H1 (cell line): ENCODE measurements around the gene LRRC26. TPM values are rescaled to one million over a fixed set of nuclear protein-coding genes. Genes with fewer than 3 reads are reported as not detected.
A peak's percentile ranks its signal among the peaks of the same experiment; 100 is the strongest.

Source experiments
- CTCF ChIA-PET: fragments of 300-600 bp; sonication (Branson Sonifier 250); formaldehyde crosslinking; loops from one replicate; lab custom pipeline; 2021; ENCODE audit not compliant: partially characterized antibody; lab: Charles Lee
- POLR2A ChIA-PET: fragments of 300-600 bp; sonication (Branson Sonifier 250); formaldehyde crosslinking; loops from one replicate; lab custom pipeline; 2021; ENCODE audit warnings: inconsistent platforms; ENCODE audit not compliant: partially characterized antibody; lab: Charles Lee
- DNase-seq, 2 experiments: peaks; one replicate each; pipeline versions ENCODE4 v3.0.0 to v3.0.0-alpha.2; 2010 to 2022; ENCODE audit warnings: low spot score in 2 of 2, low read depth in 1 of 2, mixed read lengths in 1 of 2
- FAIRE-seq: peaks from 2 replicates; lab custom pipeline; 2011; peaks lifted over from hg19 to GRCh38; lab: Jason Lieb, UNC
- H2AFZ ChIP-seq: 2 replicates; pipeline ENCODE4 v1.8.1; 2012; ENCODE audit warnings: low read length, inconsistent platforms
- H2AK5ac ChIP-seq: 2 replicates; pipeline ENCODE4 v1.6.1; 2013; ENCODE audit warnings: low read depth, low read length
- H2BK120ac ChIP-seq: replicated peaks from 2 replicates; pipeline ENCODE3; 2013; ENCODE audit warnings: low read depth, low read length, inconsistent platforms
- H2BK12ac ChIP-seq: 2 replicates; pipeline ENCODE4 v1.6.1; 2013; ENCODE audit warnings: low read depth, low read length
- H2BK15ac ChIP-seq: 2 replicates; pipeline ENCODE4 v1.6.1; 2013; ENCODE audit warnings: low read length
- H2BK20ac ChIP-seq: 2 replicates; pipeline ENCODE4 v1.6.1; 2013; ENCODE audit warnings: low read length
- H2BK5ac ChIP-seq: 2 replicates; pipeline ENCODE4 v1.6.1; 2013; ENCODE audit warnings: low read depth, low read length
- H3K14ac ChIP-seq: 2 replicates; pipeline ENCODE4 v1.6.1; 2013; ENCODE audit warnings: inconsistent platforms; ENCODE audit not compliant: insufficient read length
- H3K18ac ChIP-seq: 2 replicates; pipeline ENCODE4 v1.6.1; 2013; ENCODE audit warnings: low read length; ENCODE audit errors: extremely low read depth
- H3K23ac ChIP-seq: 2 replicates; pipeline ENCODE4 v1.6.1; 2013; ENCODE audit warnings: inconsistent platforms; ENCODE audit not compliant: insufficient read length
- H3K23me2 ChIP-seq: 2 replicates; pipeline ENCODE4 v1.6.1; 2013; ENCODE audit warnings: low read depth, low read length
- H3K27ac ChIP-seq: 2 replicates; pipeline ENCODE4 v1.6.1; 2011; ENCODE audit warnings: low read depth, low read length, inconsistent platforms
- H3K27me3 ChIP-seq, 4 experiments: replicated peaks in 1 of 4; 1 replicate in 1 of 4; 2 replicates in 3 of 4; pipeline versions ENCODE4 v1.6.1 to v1.8.1; 2011 to 2013; ENCODE audit warnings: low read length in 3 of 4, mild to moderate bottlenecking in 3 of 4, inconsistent platforms in 2 of 4, mixed read lengths in 2 of 4, moderate library complexity in 1 of 4; ENCODE audit not compliant: control insufficient read depth in 3 of 4, insufficient read depth in 3 of 4; ENCODE audit errors: extremely low read depth in 1 of 4
- H3K36me3 ChIP-seq, 4 experiments: 2 replicates each; pipeline versions ENCODE4 v1.6.1 to v1.8.1; 2011 to 2013; ENCODE audit warnings: mild to moderate bottlenecking in 4 of 4, low read length in 3 of 4, moderate library complexity in 2 of 4, control low read depth in 1 of 4, inconsistent platforms in 1 of 4; ENCODE audit not compliant: insufficient read depth in 4 of 4, control insufficient read depth in 2 of 4
- H3K4ac ChIP-seq: replicated peaks from 2 replicates; pipeline ENCODE3; 2013; ENCODE audit warnings: low read length, low read depth, mixed read lengths, inconsistent platforms; ENCODE audit not compliant: insufficient read length
- H3K4me1 ChIP-seq, 4 experiments: replicated peaks in 1 of 4; 1 replicate in 1 of 4; 2 replicates in 3 of 4; pipeline versions ENCODE4 v1.6.1 to v1.8.1; 2011 to 2013; ENCODE audit warnings: low read length in 3 of 4, inconsistent platforms in 2 of 4, mixed read lengths in 1 of 4; ENCODE audit not compliant: insufficient read depth in 4 of 4, control insufficient read depth in 3 of 4
- H3K4me2 ChIP-seq, 2 experiments: 2 replicates each; pipeline versions ENCODE4 v1.6.1 to v1.8.1; 2011 to 2013; ENCODE audit warnings: low read depth in 2 of 2, low read length in 2 of 2, control low read depth in 1 of 2, inconsistent platforms in 1 of 2, mild to moderate bottlenecking in 1 of 2; ENCODE audit not compliant: insufficient read depth in 1 of 2
- H3K4me3 ChIP-seq, 4 experiments: fragments of 200-600, 300-600 bp in 1 of 4; sonication (generic), shearing (Covaris generic), sonication (Bioruptor Twin) in 1 of 4; 2 replicates each; pipeline versions ENCODE4 v1.5.1 to v1.8.1; 2011 to 2016; ENCODE audit warnings: low read length in 4 of 4, low read depth in 3 of 4, control low read depth in 2 of 4, inconsistent platforms in 2 of 4, mild to moderate bottlenecking in 2 of 4, mixed read lengths in 1 of 4, moderate library complexity in 1 of 4; ENCODE audit not compliant: insufficient read depth in 2 of 4; ENCODE audit errors: extremely low read depth in 1 of 4
- H3K56ac ChIP-seq: replicated peaks from 2 replicates; pipeline ENCODE3; 2013; ENCODE audit warnings: low read depth, mild to moderate bottlenecking, mixed read lengths, low read length, inconsistent platforms; ENCODE audit not compliant: insufficient read length
- H3K79me1 ChIP-seq: 2 replicates; pipeline ENCODE4 v1.6.1; 2013; ENCODE audit warnings: low read depth, low read length, control low read depth
- H3K79me2 ChIP-seq, 2 experiments: 2 replicates each; pipeline versions ENCODE4 v1.6.1 to v1.8.1; 2012 to 2013; ENCODE audit warnings: low read length in 2 of 2, mild to moderate bottlenecking in 2 of 2, inconsistent platforms in 1 of 2; ENCODE audit not compliant: insufficient read depth in 2 of 2, control insufficient read depth in 1 of 2
- H3K9ac ChIP-seq, 4 experiments: replicated peaks in 1 of 4; 1 replicate in 1 of 4; 2 replicates in 3 of 4; pipeline versions ENCODE4 v1.6.1 to v1.8.1; 2011 to 2013; ENCODE audit warnings: low read depth in 3 of 4, low read length in 3 of 4, control low read depth in 2 of 4, mild to moderate bottlenecking in 2 of 4, moderate library complexity in 2 of 4, inconsistent platforms in 1 of 4; ENCODE audit errors: extremely low read depth in 1 of 4
- H3K9me3 ChIP-seq, 2 experiments: 2 replicates each; pipeline versions ENCODE4 v1.6.1 to v1.8.1; 2012 to 2013; ENCODE audit warnings: mild to moderate bottlenecking in 2 of 2, moderate library complexity in 2 of 2, control low read depth in 1 of 2, inconsistent platforms in 1 of 2, low read depth in 1 of 2, low read length in 1 of 2, mixed read lengths in 1 of 2; ENCODE audit not compliant: insufficient read depth in 2 of 2
- H4K20me1 ChIP-seq, 2 experiments: replicated peaks in 1 of 2; 2 replicates each; pipeline versions ENCODE3 to v1.8.1; 2011 to 2013; ENCODE audit warnings: inconsistent platforms in 2 of 2, low read length in 2 of 2, mild to moderate bottlenecking in 1 of 2; ENCODE audit not compliant: insufficient read depth in 2 of 2, control insufficient read depth in 1 of 2
- H4K5ac ChIP-seq: 2 replicates; pipeline ENCODE4 v1.6.1; 2013; ENCODE audit warnings: low read length, low read depth, mixed read lengths, inconsistent platforms; ENCODE audit not compliant: insufficient read length
- H4K8ac ChIP-seq: 2 replicates; pipeline ENCODE4 v1.8.0; 2013; ENCODE audit warnings: mild to moderate bottlenecking, moderate library complexity, low read length, inconsistent platforms; ENCODE audit not compliant: insufficient read depth; ENCODE audit errors: extremely low read depth
- H4K91ac ChIP-seq: replicated peaks from 2 replicates; pipeline ENCODE3; 2013; ENCODE audit warnings: low read length, mixed read lengths, inconsistent platforms; ENCODE audit not compliant: insufficient read length
- EGR1 ChIP-seq: IDR thresholded peaks from 2 replicates; pipeline ENCODE4 v1.6.1; 2011; ENCODE audit warnings: low read depth, low read length, borderline replicate concordance
- GTF2F1 ChIP-seq: IDR thresholded peaks from 2 replicates; pipeline ENCODE4 v1.6.1; 2012; ENCODE audit warnings: low read depth, low read length, improper control_type of control experiment, borderline replicate concordance
- HDAC6 ChIP-seq: IDR thresholded peaks from one replicate; pipeline ENCODE4 v1.7.1; 2012; ENCODE audit warnings: low read depth, mild to moderate bottlenecking, inconsistent platforms, low read length, moderate library complexity
- POLR2AphosphoS5 ChIP-seq: IDR thresholded peaks from 2 replicates; pipeline ENCODE4 v1.6.1; 2011; ENCODE audit warnings: low read depth, low read length
- RBBP5 ChIP-seq: IDR thresholded peaks from 2 replicates; pipeline ENCODE4 v1.7.1; 2012; ENCODE audit warnings: low read depth, mild to moderate bottlenecking, inconsistent platforms, low read length, moderate library complexity, borderline replicate concordance
- TAF1 ChIP-seq: IDR thresholded peaks from 2 replicates; pipeline ENCODE4 v1.6.1; 2011; ENCODE audit warnings: mild to moderate bottlenecking, low read depth, low read length
- TAF7 ChIP-seq: optimal IDR thresholded peaks from 2 replicates; pipeline ENCODE3; 2011; ENCODE audit warnings: low read depth, mild to moderate bottlenecking, inconsistent platforms, low read length, moderate library complexity, borderline replicate concordance
- TBP ChIP-seq: IDR thresholded peaks from 2 replicates; pipeline ENCODE4 v1.6.1; 2011; ENCODE audit warnings: low read depth, low read length, improper control_type of control experiment
- WGBS, 2 experiments: shearing (Covaris generic) in 1 of 2; methylation state at CpG; one replicate each; pipeline versions ENCODE4 v1.1.6 to v1.1.7; 2013 to 2015; ENCODE audit warnings: low lambda C conversion rate in 2 of 2, mixed read lengths in 2 of 2, inconsistent platforms in 1 of 2, low coverage in 1 of 2, missing lambda C conversion rate in 1 of 2; ENCODE audit not compliant: insufficient replicate concordance in 2 of 2, insufficient coverage in 1 of 2, insufficient read length in 1 of 2; ENCODE audit errors: extremely low coverage in 1 of 2, missing lambda C conversion rate in 1 of 2; 5-methylcytosine and 5-hydroxymethylcytosine counted together
- polyA plus RNA-seq, 7 experiments: library from polyadenylated mRNA; depleted of rRNA in 3 of 7; stranded (reverse) in 5 of 7; unstranded in 2 of 7; fragments of >200 nt in 5 of 7; fragments of 200-250 nt in 2 of 7; gene quantifications; 1 replicate in 5 of 7; 2 replicates in 1 of 7; 4 replicates in 1 of 7; pipeline versions ENCODE4 v1.2.1 to v1.2.3, GENCODE V29; 2011 to 2013; ENCODE audit warnings: missing spikeins in 2 of 7, mixed read lengths in 2 of 7
- total RNA-seq: library from RNA; stranded (reverse); fragmentation: NEBNext Ultra II Directional; extraction: Animal tissue kit (Norgen Biotek cat#: 25700); gene quantifications from 2 replicates; pipeline ENCODE4 v1.2.1, GENCODE V29; 2021
- TF ChIP-seq, protein P1 (sequence below): IDR thresholded peaks from 2 replicates; pipeline ENCODE4 v1.6.1; 2012; ENCODE audit warnings: inconsistent platforms
- TF ChIP-seq, protein P2 (sequence below): IDR thresholded peaks from 2 replicates; pipeline ENCODE4 v1.6.1; 2011; ENCODE audit warnings: low read depth, mild to moderate bottlenecking, low read length; ENCODE audit not compliant: insufficient read depth

The LRRC26 gene
- total and polyA plus RNA-seq, 2 of the 8 experiments (the other 6 are each of a cell fraction or from before 2014, with no cell fraction given) = 0.34 to 0.85 TPM

DNA sequence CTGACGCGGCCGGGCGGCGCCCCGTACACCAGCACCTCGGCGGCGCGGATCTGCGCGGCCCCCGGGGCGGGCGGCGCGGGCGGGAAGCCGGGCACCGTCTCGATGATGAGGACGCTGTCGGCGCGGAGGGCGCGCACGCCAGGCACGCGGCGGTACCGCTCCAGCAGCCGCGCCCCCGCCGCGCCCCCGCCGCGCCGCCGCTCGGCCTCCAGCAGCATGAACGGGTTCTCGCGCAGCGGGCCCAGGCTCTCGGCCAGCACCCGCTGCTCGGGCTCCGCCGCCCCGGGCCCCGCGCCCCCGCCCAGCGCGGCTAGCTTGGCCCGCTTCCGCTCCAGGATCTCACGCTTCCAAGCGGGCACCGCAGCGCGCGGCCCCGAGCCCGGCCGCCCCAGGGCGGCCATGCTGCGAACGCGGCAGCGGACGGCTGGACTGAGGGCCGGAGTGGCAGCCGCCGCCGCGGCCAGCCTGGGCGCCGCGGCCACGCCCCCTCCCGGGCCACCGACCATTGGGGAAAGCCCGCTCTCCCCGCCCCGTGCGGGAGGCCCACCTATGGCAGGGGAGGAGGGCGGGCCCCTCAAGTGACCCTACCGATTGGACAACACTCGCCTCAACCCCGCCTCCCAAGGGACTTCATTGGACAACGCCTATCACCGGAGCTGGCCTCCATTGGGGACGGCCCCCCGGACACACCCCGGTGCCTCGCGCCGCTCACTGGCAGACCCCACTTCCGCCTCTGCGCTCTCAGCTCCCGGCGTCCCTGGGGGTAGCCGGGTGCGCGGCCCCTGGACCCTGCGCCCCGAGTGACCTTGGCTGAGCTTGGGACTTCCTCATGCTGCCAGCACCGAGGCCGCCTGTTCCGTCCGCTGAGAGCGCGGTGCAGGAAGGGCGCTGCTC is 30.7 kb upstream of the LRRC26 start, which contains the start of gene TPRN:
TSS of gene TPRN (minus strand) at position 431 of the 894 bp plus-strand sequence. CDS start at position 401, 30 bp downstream.
- H2BK12ac ChIP-seq = no peak within 1 kb of the TSS
- H2AFZ ChIP-seq = no peak within 1 kb of the TSS
- H3K79me1 ChIP-seq = peaks cover 26% of the 10 kb centered on the region
- POLR2A ChIA-PET = interaction anchor here (0.6 to 69.9 kb wide), 13 partner anchors 11 to 114 kb away, joined by 3 to 1462 read pairs (median 6); partner anchors contain the start of genes ANAPC2, CYSRT1, MAN1B1 and NELFB
- peak within 1 kb of the TSS; percentile 76 to 88 for H3K4me2 ChIP-seq
- H2BK120ac ChIP-seq = peak within 1 kb of the TSS; percentile 54
- peaks cover 13% of the 10 kb centered on the region for H3K23me2 ChIP-seq
- FAIRE-seq = no peak
- peak within 1 kb of the TSS; percentile 77 for H3K56ac ChIP-seq
- no peak within 1 kb of the TSS for H3K14ac ChIP-seq
- no peaks in the 10 kb centered on the region for H3K36me3 ChIP-seq
- no peaks in the 10 kb centered on the region for H3K9me3 ChIP-seq
- H3K4me1 ChIP-seq = peaks cover 8 to 28% (median 18%) of the 10 kb centered on the region in 4 experiments
- peaks cover 0 to 23% of the 10 kb centered on the region in 2 experiments for H4K20me1 ChIP-seq
- peak within 1 kb of the TSS; percentile 35 to 71 (median 62) for H3K9ac ChIP-seq
- H3K23ac ChIP-seq = no peak within 1 kb of the TSS
- peak within 1 kb of the TSS; percentile 91 for H3K4ac ChIP-seq
- peak; percentile 96 to 97 for DNase-seq
- H4K91ac ChIP-seq = peak within 1 kb of the TSS; percentile 99
- peaks cover 0 to 44% of the 10 kb centered on the region in 2 experiments; a peak in 3 of 4 replicates for H3K79me2 ChIP-seq
- no peak within 1 kb of the TSS for H2BK15ac ChIP-seq
- peak within 1 kb of the TSS; percentile 100 for H4K5ac ChIP-seq
- H2BK5ac ChIP-seq = peak within 1 kb of the TSS; percentile 98
- H3K18ac ChIP-seq = peak within 1 kb of the TSS; percentile 99
- H3K27me3 ChIP-seq = no peaks in the 10 kb centered on the region
- H2BK20ac ChIP-seq = no peak within 1 kb of the TSS
- peak within 1 kb of the TSS; percentile 86 for H4K8ac ChIP-seq
- 1% methylated on average over 40 of the region's 118 CpGs; no CpG with 5 or more reads in 1 of the 2 experiments for WGBS, 2 experiments
- CTCF ChIA-PET = interaction anchor here (0.6 to 4.4 kb wide), 9 partner anchors 10 to 154 kb away, joined by 3 to 19 read pairs (median 4); partner anchors contain the start of genes NPDC1 and RNF224
- no peak within 1 kb of the TSS for H2AK5ac ChIP-seq
- peak within 1 kb of the TSS; percentile 64 to 78 (median 69) for H3K4me3 ChIP-seq
- no peak within 1 kb of the TSS; the same call in 1 of the 2 replicates for H3K27ac ChIP-seq
- TF ChIP-seq TBP (peak; percentile 91), GTF2F1 (peak; percentile 74; the same call in 1 of the 2 replicates), TAF1 (peak; percentile 99), POLR2AphosphoS5 (peak; percentile 35), TAF7 (peak; percentile 97), EGR1 (0 out of 2 replicates have a peak, but pooled peaks have one; percentile 12), RBBP5 (no peak; the same call in 1 of the 2 replicates), HDAC6 (no peak)
- TF ChIP-seq, protein P1, sequence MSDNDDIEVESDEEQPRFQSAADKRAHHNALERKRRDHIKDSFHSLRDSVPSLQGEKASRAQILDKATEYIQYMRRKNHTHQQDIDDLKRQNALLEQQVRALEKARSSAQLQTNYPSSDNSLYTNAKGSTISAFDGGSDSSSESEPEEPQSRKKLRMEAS = peak; percentile 58
- TF ChIP-seq, protein P2, sequence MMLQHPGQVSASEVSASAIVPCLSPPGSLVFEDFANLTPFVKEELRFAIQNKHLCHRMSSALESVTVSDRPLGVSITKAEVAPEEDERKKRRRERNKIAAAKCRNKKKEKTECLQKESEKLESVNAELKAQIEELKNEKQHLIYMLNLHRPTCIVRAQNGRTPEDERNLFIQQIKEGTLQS = no peak
